ENCODE measurements around the gene ARL6IP6. TPM values are rescaled to one million over a fixed set of nuclear protein-coding genes. Genes with fewer than 3 reads are reported as not detected.

ARL6IP6 gene
- total RNA-seq, 1 donor from 2014 or later = 15.1 TPM

- Histone ChIP-seq H3K4me3 (no peak overlapping the region), H3K27me3 (no peaks in the 10 kb centered on the region), H3K9me3 (no peaks in the 10 kb centered on the region), H3K36me3 (peaks cover 0 to 10% of the 10 kb centered on the region in 2 donors), H3K27ac (no peak overlapping the region), H3K4me1 (no peaks in the 10 kb centered on the region)
- intact Hi-C loops (cut with DNase I) = no loop called here
- DNase-seq (ENCODE audit: low spot score in 2 of 2) = no peak
- TF ChIP-seq, protein P1, sequence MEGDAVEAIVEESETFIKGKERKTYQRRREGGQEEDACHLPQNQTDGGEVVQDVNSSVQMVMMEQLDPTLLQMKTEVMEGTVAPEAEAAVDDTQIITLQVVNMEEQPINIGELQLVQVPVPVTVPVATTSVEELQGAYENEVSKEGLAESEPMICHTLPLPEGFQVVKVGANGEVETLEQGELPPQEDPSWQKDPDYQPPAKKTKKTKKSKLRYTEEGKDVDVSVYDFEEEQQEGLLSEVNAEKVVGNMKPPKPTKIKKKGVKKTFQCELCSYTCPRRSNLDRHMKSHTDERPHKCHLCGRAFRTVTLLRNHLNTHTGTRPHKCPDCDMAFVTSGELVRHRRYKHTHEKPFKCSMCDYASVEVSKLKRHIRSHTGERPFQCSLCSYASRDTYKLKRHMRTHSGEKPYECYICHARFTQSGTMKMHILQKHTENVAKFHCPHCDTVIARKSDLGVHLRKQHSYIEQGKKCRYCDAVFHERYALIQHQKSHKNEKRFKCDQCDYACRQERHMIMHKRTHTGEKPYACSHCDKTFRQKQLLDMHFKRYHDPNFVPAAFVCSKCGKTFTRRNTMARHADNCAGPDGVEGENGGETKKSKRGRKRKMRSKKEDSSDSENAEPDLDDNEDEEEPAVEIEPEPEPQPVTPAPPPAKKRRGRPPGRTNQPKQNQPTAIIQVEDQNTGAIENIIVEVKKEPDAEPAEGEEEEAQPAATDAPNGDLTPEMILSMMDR (IDR thresholded peaks at IDR 0.05) = no peak
Observed at GRCh38 chr2:152701198-152701597, 17.2 kb upstream of the ARL6IP6 start.

DNA sequence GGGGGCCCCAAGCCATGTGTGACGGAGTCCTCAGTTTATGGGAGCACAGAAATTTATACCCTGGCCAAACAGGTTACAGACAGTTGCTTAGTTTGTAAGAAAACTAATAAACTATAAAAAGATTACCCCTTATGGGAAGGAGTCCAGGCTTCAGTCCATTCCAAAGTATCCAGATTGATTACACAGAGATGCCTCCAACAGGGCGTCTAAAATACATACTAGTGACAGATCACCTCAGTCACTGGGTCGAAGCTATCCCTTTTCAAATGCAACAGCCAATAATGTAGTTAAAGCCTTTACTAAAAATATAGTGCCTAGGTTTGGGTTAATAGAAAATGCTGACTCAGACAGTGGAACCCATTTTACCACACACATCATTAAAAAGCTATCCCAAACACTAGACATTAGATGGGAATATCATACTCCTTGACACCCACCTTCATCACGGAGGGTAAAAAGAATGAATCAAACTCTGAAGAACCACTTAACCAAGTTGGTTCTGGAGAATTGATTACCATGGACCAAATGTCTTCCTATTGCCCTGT, 11.9 kb upstream of the ARL6IP6 start:
- Histone ChIP-seq H3K36me3 (peaks cover 3 to 12% of the 10 kb centered on the region in 2 donors), H3K9me3 (no peaks in the 10 kb centered on the region), H3K27me3 (no peaks in the 10 kb centered on the region), H3K4me3 (no peak overlapping the region), H3K27ac (no peak overlapping the region), H3K4me1 (no peaks in the 10 kb centered on the region)
- no peak for DNase-seq (ENCODE audit: low spot score in 2 of 2)
- intact Hi-C loops (cut with DNase I) = no loop called here
- TF ChIP-seq, protein P1 (IDR thresholded peaks at IDR 0.05) = no peak

DNA sequence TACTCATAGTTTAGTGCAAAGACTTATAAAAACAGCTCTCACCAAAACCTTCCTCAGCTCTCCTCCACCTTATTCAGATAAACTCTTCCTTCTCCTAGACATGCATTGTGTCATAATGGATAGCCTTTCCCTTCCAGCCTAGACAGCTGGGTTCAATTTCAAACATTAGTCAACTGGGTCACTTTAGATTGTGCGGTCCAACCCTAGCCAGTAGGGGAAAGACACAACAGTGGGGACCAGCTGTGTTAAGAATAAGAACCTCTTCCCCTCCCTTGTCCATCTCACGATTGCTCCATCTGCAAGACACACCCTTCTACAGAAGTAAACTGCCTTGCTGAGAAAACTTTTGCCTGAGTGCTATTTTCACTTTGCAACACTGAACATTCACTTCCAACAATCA, 9.7 kb upstream of the ARL6IP6 start:
- DNase-seq (ENCODE audit: low spot score in 2 of 2) = no peak
- H3K4me3 ChIP-seq = no peak overlapping the region
- H3K27me3 ChIP-seq = no peaks in the 10 kb centered on the region
- intact Hi-C loops (cut with DNase I) = no loop called here
- TF ChIP-seq, protein P1 (IDR thresholded peaks at IDR 0.05) = no peak
- no peaks in the 10 kb centered on the region for H3K4me1 ChIP-seq
- no peak overlapping the region for H3K27ac ChIP-seq
- no peaks in the 10 kb centered on the region for H3K9me3 ChIP-seq
- peaks cover 3 to 9% of the 10 kb centered on the region in 2 donors for H3K36me3 ChIP-seq

- TF ChIP-seq, protein P1 (IDR thresholded peaks at IDR 0.05) = no peak
- intact Hi-C loops (cut with DNase I) = loop anchor here (10.0 kb wide), 1 partner anchor 676 kb away; no protein-coding TSS in a partner anchor
- Histone ChIP-seq H3K9me3 (no peaks in the 10 kb centered on the region), H3K4me1 (peaks cover 0 to 6% of the 10 kb centered on the region in 2 donors), H3K27ac (no peak overlapping the region), H3K36me3 (peaks cover 3 to 9% of the 10 kb centered on the region in 2 donors), H3K27me3 (no peaks in the 10 kb centered on the region), H3K4me3 (no peak overlapping the region)
- DNase-seq (ENCODE audit: low spot score in 2 of 2) = no peak
Observed at GRCh38 chr2:152710713-152711112, 7.7 kb upstream of the ARL6IP6 start.

DNA sequence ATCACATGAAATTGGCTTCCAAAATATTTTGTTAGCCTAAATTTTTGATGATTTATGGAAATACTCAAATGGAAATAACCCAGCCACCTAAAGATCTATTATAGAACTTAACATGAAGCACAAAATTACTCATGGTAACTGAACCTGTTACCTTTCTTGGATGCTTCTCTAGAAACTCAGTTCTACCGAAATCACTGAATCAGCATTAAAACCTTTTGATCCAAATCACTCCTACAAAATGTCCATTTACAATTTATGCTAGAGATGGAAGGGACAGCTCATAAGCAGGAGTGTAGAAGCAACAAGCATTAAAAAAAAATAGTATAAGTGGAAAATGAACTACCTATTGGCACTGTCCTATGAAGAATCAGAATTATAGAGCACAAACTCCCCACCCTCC, 3.3 kb upstream of the ARL6IP6 start:
- peaks cover 0 to 20% of the 10 kb centered on the region in 2 donors for H3K4me1 ChIP-seq
- H3K36me3 ChIP-seq = peaks cover 0 to 6% of the 10 kb centered on the region in 2 donors
- DNase-seq (ENCODE audit: low spot score in 2 of 2) = no peak
- intact Hi-C loops (cut with DNase I) = loop anchor here (5.0 to 10.0 kb wide), 3 partner anchors 313 to 680 kb away; partner anchors contain the start of gene FMNL2
- H3K27me3 ChIP-seq = no peaks in the 10 kb centered on the region
- TF ChIP-seq, protein P1 (IDR thresholded peaks at IDR 0.05) = no peak
- no peak overlapping the region for H3K27ac ChIP-seq
- no peaks in the 10 kb centered on the region for H3K9me3 ChIP-seq
- H3K4me3 ChIP-seq = no peak overlapping the region
